NCI-H146 (cell line): ENCODE data around the gene WNT11.

Source experiments
- DNase-seq: peaks from one replicate; lab custom pipeline; 2025; lab: John Stamatoyannopoulos, UW

WNT11 gene

GRCh38 chr11:76237914-76238313, 31.6 kb upstream of the WNT11 start:
- DNase-seq = peak; percentile 27

DNA sequence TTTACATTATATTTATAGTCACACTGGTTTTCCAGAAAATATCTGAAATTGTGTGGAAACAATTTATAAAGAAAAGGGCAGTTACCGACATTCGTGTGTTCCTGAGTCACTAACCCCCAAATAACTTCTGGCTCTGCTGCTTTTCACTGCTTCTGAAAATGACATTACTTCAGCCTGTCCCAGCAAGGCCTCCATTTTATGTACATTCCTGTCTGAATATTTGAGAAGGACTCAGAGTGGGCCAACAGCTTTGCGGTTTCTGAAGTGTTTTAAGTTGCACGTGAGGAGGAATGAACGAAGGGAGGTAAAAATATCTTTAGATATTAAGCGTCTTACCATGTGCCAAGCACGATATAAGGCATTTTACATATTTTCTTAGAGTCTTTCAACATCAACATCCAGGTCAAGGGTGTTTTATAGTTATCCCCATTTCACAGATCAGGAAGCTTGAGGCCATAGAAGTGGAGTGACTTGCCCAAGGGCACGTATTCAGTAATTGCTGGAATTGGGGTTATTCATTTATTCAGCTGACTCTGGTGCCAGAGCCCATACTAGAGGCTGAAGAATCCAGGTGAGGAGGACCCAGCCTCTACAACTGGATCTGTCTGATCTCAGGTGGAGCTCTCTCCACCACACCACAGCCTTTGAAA, 30.8 kb upstream of the WNT11 start:
- no peak for DNase-seq

DNA sequence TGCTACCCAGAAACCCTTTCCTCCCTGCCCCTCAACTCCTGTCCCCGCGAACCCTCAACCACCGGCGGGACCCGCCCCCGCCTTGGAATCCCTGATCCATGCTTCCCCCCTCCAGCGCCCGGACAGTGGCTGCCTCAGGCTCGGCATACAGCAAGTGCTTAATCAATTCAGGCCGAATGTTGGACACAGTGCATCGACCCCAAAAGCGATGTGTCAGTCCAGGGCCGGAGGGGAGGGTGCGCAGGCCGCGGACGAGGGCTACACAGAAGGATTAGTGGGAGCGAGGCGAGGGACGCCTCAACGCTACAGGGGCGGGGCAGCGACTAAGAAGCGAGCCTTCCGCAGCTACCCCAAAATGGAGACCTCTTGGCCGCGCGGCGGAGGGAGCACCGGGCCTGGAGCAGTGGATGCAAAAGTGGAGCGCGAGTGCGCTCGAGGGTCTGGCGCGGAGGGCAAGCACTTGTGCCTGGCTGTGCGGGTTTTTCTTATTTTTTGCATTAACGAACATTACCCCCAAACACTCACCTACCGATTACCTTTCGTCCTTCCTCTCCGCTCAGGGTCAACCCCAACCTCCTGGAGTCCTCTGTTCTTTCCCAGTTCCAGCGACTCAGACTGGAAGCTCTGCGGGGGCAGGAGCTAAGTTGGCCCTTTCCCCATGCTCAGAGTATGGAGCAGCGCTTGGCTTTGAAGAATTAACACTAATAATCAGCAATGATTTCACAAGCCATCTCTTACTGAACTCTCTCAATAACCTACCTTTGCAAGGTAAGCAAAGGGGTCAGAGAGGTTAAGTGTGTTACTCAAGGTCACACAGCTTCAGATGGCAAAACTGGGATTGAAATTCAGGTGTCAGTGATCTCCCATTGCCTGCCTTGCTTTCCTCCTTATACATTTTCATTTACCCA, 30.0 kb upstream of the WNT11 start:
- DNase-seq = peak; percentile 75

DNA sequence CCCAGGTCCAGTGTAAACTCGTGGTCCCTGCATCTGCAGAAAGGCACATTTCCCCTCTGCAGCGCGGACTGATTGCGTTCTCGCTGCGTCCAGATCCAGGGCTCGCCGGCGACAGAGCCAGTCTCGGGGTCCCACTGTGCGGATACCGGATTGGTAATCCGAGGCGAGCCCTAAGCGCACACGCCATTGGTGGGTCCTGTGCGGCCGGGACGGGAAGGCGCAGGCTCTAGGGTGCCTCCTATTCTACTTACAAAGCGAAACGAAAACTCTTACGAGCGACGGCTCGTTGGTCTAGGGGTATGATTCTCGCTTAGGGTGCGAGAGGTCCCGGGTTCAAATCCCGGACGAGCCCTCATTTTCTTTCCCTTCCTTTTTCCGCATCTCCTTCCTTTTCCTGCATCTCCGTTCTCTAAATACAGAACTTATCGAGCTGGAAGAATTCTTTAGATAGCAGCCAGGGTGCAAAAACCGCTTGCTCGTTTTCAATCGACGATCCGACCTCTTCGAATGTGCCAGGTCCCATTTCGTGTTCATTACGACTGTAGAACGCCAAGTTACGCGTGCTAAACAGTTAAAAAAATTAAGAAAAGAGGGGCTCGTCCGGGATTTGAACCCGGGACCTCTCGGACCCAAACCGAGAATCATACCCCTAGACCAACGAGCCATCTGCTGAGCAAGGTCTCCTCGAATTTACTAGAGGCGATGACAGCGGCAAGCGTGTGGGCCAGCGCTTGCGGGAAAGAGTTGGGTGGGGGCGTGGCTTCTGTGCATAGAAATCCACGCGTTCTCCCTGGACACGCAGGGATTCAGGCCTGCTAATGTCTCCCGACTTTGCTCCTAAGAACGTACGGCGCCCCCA, 29.2 kb upstream of the WNT11 start:
- peak; percentile 91 for DNase-seq

DNA sequence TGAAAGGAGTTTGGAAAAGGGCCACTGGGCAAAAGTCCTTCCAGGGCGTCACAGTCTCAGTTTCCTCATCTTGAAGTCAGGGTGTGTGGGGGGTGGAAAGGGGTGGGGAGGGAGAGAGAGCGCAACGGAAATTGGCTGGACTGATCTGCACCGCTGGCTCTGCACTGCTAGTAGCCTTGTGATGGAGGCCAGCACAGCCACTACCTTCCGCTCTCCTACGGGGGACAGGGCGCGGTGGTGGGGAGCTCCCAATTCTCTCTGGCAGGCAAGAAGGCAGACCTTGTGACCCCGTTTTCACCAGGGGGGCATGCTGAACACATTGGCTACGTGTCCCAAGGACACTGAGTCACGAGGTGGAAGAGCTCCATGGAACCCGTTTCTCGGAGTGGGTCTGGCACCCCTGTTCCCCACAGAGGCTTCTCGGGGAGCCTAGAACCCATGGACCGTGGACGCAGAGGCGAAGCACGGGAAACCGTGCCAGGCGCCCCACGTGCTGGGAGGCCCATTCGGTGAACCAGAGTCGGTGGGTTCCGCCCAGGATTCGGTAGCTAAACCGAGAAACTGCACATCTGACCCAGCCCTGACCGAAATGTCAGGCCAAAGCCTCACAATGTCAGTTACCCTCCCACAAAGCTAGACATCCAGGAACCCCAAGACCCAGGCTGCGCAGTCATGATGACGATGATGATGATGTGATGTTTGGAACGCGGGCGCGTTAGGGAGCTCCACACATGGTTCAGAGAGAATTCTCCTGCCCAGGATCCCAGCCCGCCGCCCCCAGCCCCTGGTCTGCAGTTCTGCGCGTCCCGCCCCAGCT, 28.3 kb upstream of the WNT11 start:
- DNase-seq = no peak

- no peak for DNase-seq
These were observed 27.7 kb upstream of the WNT11 start for GRCh38 chr11:76234021-76234415.

GRCh38 chr11:76233196-76233921, 27.1 kb upstream of the WNT11 start:
- DNase-seq = no peak

GRCh38 chr11:76232026-76232665, 25.8 kb upstream of the WNT11 start:
- DNase-seq = no peak

- DNase-seq = no peak
These were observed 24.9 kb upstream of the WNT11 start for GRCh38 chr11:76231121-76231738.

DNA sequence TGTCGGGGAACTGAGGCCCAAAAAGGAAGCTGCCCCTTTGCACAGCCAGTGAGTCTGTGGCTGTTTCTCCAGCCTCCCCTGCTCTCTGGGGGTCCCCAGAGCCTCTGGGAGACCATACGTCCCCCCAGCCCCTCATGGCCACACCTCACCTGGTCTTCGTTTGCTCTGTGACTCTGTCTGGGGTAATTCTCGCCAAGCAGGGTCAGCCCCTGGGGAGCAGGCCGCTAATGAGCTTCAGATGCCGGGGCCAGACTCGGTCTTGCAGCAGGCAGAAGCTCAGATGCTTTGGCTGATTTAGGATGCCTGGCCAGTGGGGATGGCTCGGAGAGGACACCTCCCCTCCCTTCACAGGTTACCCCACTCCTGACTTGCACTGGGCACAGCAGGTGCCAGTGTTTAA, 24.1 kb upstream of the WNT11 start:
- DNase-seq = no peak

DNA sequence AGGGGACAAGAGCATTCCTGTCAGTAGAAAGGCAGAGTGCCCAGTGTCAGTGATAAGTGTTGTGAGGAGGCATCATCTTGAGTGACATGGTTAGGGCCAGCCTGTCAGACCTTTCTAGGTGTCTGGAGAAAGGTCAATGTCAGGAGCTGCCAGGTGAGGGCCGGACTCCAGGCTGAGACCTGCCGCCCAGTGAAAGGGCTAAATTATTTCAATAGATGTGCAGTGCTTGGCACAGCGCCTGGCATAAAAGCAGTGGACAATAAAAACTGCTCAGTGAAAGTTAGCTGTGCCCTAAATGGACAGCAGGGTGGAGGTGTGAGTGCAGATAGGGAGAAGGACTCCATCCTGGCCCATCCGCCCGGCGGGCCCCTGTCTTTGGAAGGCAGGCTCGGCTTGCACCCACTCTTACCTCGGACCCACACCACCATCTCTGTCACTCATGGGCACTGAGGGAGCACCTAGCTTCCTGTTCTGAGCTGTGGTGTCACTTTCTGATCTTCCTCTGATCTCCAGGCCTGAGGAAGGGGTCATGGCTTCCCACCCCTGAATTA, 23.5 kb upstream of the WNT11 start:
- no peak for DNase-seq

DNA sequence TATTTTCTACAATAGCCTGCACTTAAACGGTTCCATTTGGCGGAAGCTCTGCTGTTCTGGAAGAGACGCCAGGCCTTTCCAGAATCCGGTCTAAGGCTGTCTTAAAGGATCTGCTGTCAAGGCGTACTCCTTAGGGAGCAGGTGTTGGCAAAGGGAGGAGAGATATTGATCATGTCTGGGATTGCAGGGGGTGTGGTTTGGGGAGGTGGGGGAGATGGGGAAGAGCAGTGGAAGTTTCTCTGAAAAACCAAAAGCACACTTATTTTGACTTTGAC, 22.5 kb upstream of the WNT11 start:
- DNase-seq = no peak

DNA sequence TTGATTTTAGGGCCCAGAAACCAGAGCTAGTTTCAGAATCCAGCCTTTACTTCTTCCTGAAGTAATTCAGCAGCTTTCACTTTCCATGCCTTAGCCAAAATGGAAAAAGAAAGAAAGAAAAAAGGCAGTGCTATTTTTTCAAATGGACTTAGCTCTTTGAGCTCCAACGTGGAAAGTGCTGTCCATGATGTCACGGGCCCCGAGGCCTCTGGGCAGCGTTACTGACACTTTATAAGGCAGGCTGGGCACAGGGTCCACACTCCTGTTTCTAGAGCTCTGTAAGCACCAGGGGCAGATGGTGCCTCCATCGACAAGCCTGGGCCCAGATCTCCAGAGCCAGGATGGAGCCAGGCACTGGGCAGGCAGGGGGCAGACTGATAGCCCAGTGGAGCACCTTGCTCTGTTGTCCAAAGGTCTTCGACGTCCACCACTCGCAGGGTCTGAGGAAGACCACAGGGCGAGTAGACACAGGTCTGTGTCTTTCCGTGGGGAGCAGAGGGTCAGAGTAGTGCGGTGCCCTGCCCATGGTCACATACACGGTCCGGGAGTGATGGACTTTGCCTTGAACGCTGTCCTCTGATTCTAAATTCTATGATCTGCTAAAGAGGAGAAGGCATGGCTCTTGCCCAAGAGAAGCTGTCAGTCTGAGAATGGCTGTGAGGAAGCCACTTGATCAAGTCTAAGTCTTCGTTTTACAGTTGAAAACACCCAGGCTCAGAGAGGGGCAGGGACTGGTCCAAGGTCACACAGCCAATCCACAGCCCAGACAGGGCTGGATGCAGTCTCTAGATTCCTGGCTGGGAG, 22.0 kb upstream of the WNT11 start:
- DNase-seq = no peak

DNA sequence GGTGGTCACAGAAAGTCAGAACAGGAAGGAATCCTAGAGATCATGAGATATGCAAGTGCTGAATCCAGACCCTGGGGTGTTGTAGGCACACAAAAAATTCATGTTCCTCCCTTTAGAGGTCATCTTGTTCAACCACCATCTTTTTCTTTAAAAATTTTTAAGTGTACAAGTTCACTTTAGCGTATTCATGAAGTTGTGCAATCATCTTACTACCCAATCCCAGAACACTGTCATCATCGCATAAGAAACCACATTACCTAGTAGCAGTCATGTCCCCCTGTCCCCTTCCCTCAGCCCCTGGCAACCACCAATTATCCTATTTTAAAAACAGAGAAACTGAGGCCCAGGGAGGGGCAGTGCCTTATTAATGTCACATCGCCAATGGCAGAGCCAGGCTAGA, 20.3 kb upstream of the WNT11 start:
- no peak for DNase-seq

DNA sequence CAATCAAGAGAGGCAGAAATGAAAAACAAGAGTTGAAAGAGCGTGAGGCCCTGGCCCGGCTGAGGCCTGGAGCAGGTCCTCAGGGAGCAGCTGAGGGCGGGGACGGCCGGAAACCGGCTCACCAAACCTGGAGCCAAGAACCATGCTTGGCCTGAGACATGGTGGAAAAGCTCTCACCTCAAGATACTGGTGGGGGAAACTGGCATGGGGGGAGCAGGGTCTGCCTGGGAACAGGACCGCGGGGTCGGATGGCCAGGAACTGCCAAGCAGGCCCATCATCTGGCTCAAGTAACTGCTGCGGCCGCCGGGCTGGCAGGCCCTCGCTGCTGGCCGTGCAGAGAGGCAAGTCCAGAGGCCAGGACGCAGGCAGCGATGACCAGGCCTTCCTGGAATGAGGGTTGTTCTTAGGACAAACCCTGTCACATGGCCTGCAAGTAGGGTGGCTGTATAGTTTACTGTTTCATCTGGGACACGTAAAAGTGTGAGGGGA, 18.9 kb upstream of the WNT11 start:
- DNase-seq = no peak

DNA sequence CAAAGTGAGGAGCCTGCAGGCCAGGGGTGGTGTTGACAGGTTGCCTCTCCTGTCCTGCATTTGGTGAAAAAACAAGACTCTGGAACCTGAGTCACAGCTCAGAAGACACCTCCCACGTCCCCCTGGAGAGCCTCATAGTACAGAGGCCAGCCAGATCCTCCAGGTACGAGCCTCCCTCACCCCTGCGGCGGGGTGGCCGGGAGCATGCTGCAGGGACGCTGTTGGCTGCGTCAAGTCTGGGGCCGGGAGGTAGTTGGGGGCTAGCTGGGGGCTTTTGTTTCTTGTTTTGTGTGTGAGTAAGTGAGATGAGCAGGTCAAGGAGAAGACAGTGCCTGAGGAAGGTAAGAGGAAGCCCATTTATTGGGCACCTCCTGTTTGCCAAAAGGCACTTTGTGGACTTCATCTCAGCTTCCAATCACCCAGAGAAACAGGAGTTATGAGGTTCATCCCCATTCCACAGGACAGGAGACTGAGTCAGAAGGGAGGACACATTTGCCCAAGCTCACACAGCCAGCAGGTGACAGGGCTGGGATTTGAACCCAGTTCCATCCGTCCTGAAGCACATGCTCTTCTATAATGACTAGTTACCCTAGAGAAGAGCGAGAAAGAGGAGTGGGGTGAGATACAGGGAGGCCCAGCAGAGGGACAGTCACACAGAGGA, 18.3 kb upstream of the WNT11 start:
- DNase-seq = no peak

DNA sequence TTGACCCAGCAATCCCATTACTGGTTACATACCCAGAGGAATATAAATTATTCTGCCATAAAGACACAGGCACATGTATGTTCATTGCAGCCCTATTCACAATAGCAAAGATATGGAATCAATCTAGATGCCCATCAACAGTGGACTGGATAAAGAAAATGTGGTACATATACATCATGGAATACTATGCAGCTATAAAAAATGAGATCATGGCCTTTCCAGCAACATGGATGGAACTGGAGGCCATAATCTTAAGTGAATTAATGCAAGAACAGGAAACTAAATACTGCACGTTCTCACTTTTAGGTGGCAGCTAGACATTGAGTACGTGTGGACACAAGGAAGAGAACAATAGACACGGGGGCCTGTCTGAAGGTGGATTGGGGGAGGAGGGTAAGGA, 15.1 kb upstream of the WNT11 start:
- DNase-seq = no peak

GRCh38 chr11:76219243-76219642, 12.9 kb upstream of the WNT11 start:
- no peak for DNase-seq
